IMR-90 (cell line): ENCODE measurements around the gene RFPL1. TPM values are rescaled to one million over a fixed set of nuclear protein-coding genes. Genes with fewer than 3 reads are reported as not detected.

Experiments used
- ATAC-seq: fragments of 200-7000 bp; cut with Tn5 transposase; 2 replicates; pipeline ENCODE4 v1.9.1; 2020; ENCODE audit warnings: low read depth, mild to moderate bottlenecking, moderate library complexity
- BruUV-seq: library from RNA; stranded (reverse); fragments of 400-500 nt; replicated peaks from 2 replicates; lab custom pipeline; 2021; lab: Mats Ljungman, UMichigan
- CTCF ChIA-PET: fragments of 300-600 bp; formaldehyde crosslinking; extraction: SDS; loops from one replicate; lab custom pipeline; 2021; ENCODE audit warnings: antibody characterized with exemption; lab: Yijun Ruan, JAX
- POLR2A ChIA-PET: fragments of 300-600 bp; sonication (Branson Sonifier 250); formaldehyde crosslinking; loops from one replicate; lab custom pipeline; 2022; ENCODE audit warnings: antibody characterized with exemption; ENCODE audit not compliant: unreplicated experiment; lab: Charles Lee
- DNase-seq: peaks from one replicate; pipeline ENCODE4 v3.0.0; 2013
- H2AFZ ChIP-seq: replicated peaks from 2 replicates; pipeline ENCODE3; 2013; ENCODE audit warnings: low read length, mild to moderate bottlenecking; ENCODE audit not compliant: poor library complexity
- H2AK5ac ChIP-seq: 2 replicates; pipeline ENCODE4 v1.6.1; 2013; ENCODE audit warnings: low read depth, low read length, inconsistent platforms
- H2AK9ac ChIP-seq: replicated peaks from 2 replicates; pipeline ENCODE3; 2013; ENCODE audit warnings: mild to moderate bottlenecking, low read depth, low read length, moderate library complexity; ENCODE audit not compliant: poor library complexity
- H2BK120ac ChIP-seq: 2 replicates; pipeline ENCODE4 v1.6.1; 2013; ENCODE audit warnings: low read depth, low read length, inconsistent platforms
- H2BK15ac ChIP-seq: 3 replicates; pipeline ENCODE4 v1.6.1; 2013; ENCODE audit warnings: low read depth, low read length, inconsistent platforms
- H2BK20ac ChIP-seq: 2 replicates; pipeline ENCODE4 v1.6.1; 2013; ENCODE audit warnings: low read depth, mild to moderate bottlenecking, inconsistent platforms, low read length, moderate library complexity
- H2BK5ac ChIP-seq: 2 replicates; pipeline ENCODE4 v1.6.1; 2013; ENCODE audit warnings: mild to moderate bottlenecking, low read depth, low read length, inconsistent platforms; ENCODE audit not compliant: poor library complexity, severe bottlenecking
- H3K14ac ChIP-seq: replicated peaks from 2 replicates; pipeline ENCODE4 v1.6.1; 2013; ENCODE audit warnings: low read depth, low read length, inconsistent platforms
- H3K18ac ChIP-seq: 2 replicates; pipeline ENCODE4 v1.6.1; 2013; ENCODE audit warnings: low read depth, low read length, control low read depth
- H3K23ac ChIP-seq: 2 replicates; pipeline ENCODE4 v1.6.1; 2013; ENCODE audit warnings: low read depth, low read length, inconsistent platforms
- H3K27ac ChIP-seq: 2 replicates; pipeline ENCODE4 v1.5.1; 2013; ENCODE audit warnings: mild to moderate bottlenecking, control low read depth, low read length; ENCODE audit not compliant: insufficient read depth
- H3K27me3 ChIP-seq: 2 replicates; pipeline ENCODE4 v1.6.1; 2013; ENCODE audit warnings: low read length; ENCODE audit not compliant: control insufficient read depth, insufficient read depth
- H3K36me3 ChIP-seq: 2 replicates; pipeline ENCODE4 v1.6.1; 2013; ENCODE audit warnings: low read length, mixed read lengths; ENCODE audit not compliant: control insufficient read depth, insufficient read depth
- H3K4ac ChIP-seq: 2 replicates; pipeline ENCODE4 v1.6.1; 2013; ENCODE audit warnings: low read depth, low read length, inconsistent platforms
- H3K4me1 ChIP-seq: 2 replicates; pipeline ENCODE4 v1.6.1; 2013; ENCODE audit warnings: low read length, mixed read lengths; ENCODE audit not compliant: control insufficient read depth, insufficient read depth
- H3K4me2 ChIP-seq: 2 replicates; pipeline ENCODE4 v1.6.1; 2013; ENCODE audit warnings: low read depth, mild to moderate bottlenecking, control low read depth, low read length, moderate library complexity
- H3K4me3 ChIP-seq: 2 replicates; pipeline ENCODE4 v1.5.1; 2013; ENCODE audit warnings: low read depth, mild to moderate bottlenecking, control low read depth, low read length, moderate library complexity; ENCODE audit not compliant: insufficient read depth
- H3K56ac ChIP-seq: 2 replicates; pipeline ENCODE4 v1.6.1; 2013; ENCODE audit warnings: low read length, inconsistent platforms; ENCODE audit not compliant: insufficient read depth; ENCODE audit errors: extremely low read depth
- H3K79me1 ChIP-seq, 2 experiments: 2 replicates each; pipeline ENCODE4 v1.6.1; 2013; ENCODE audit warnings: low read length in 2 of 2, inconsistent platforms in 1 of 2, low read depth in 1 of 2
- H3K9ac ChIP-seq: 2 replicates; pipeline ENCODE4 v1.6.1; 2013; ENCODE audit warnings: low read depth, low read length, control low read depth
- H3K9me1 ChIP-seq: 2 replicates; pipeline ENCODE4 v1.6.1; 2013; ENCODE audit warnings: low read length, inconsistent platforms; ENCODE audit not compliant: insufficient read depth
- H3K9me3 ChIP-seq: 2 replicates; pipeline ENCODE4 v1.6.1; 2013; ENCODE audit warnings: low read length; ENCODE audit not compliant: control insufficient read depth, insufficient read depth
- H4K20me1 ChIP-seq: 2 replicates; pipeline ENCODE4 v1.6.1; 2013; ENCODE audit warnings: low read length, inconsistent platforms; ENCODE audit not compliant: insufficient read depth
- H4K5ac ChIP-seq: 2 replicates; pipeline ENCODE4 v1.6.1; 2013; ENCODE audit warnings: mild to moderate bottlenecking, low read depth, low read length, control low read depth
- H4K8ac ChIP-seq, 2 experiments: 2 replicates each; pipeline ENCODE4 v1.6.1; 2013; ENCODE audit warnings: low read depth in 2 of 2, low read length in 2 of 2, control low read depth in 1 of 2, inconsistent platforms in 1 of 2
- H4K91ac ChIP-seq: 2 replicates; pipeline ENCODE4 v1.6.1; 2013; ENCODE audit warnings: low read depth, low read length, inconsistent platforms; ENCODE audit not compliant: insufficient read depth
- BHLHE40 ChIP-seq: fragments of 150-350 bp; IDR thresholded peaks from 2 replicates; pipeline ENCODE4 v1.6.1; 2016; ENCODE audit warnings: mild to moderate bottlenecking, low read depth, low read length
- CHD1 ChIP-seq: IDR thresholded peaks from 2 replicates; pipeline ENCODE4 v1.6.1; 2012; ENCODE audit warnings: low read depth, low read length, improper control_type of control experiment
- CTCF ChIP-seq: conservative IDR thresholded peaks from 2 replicates; pipeline ENCODE4 v1.5.1; 2012; ENCODE audit warnings: mild to moderate bottlenecking, low read depth, low read length, improper control_type of control experiment
- ELK1 ChIP-seq: fragments of 150-350 bp; IDR thresholded peaks from 2 replicates; pipeline ENCODE4 v1.6.1; 2016; ENCODE audit warnings: low read depth, mild to moderate bottlenecking, low read length, moderate library complexity, borderline replicate concordance
- FOS ChIP-seq: fragments of 150-350 bp; IDR thresholded peaks from 2 replicates; pipeline ENCODE4 v1.6.1; 2016; ENCODE audit warnings: low read depth, low read length
- MAFK ChIP-seq: IDR thresholded peaks from 2 replicates; pipeline ENCODE4 v1.6.1; 2012; ENCODE audit warnings: low read depth, low read length, improper control_type of control experiment
- MAZ ChIP-seq: IDR thresholded peaks from 2 replicates; pipeline ENCODE4 v1.6.1; 2012; ENCODE audit warnings: low read depth, mild to moderate bottlenecking, low read length, improper control_type of control experiment, moderate library complexity, borderline replicate concordance
- MXI1 ChIP-seq: IDR thresholded peaks from 2 replicates; pipeline ENCODE4 v1.6.1; 2012; ENCODE audit warnings: low read depth, mild to moderate bottlenecking, low read length, moderate library complexity, borderline replicate concordance
- NFE2L2 ChIP-seq: fragments of 150-350 bp; IDR thresholded peaks from 2 replicates; pipeline ENCODE4 v1.6.1; 2016; ENCODE audit warnings: low read depth, mild to moderate bottlenecking, low read length
- POLR2A ChIP-seq: IDR thresholded peaks from 2 replicates; pipeline ENCODE4 v1.6.1; 2012; ENCODE audit warnings: mild to moderate bottlenecking, low read depth, low read length
- RAD21 ChIP-seq: IDR thresholded peaks from 2 replicates; pipeline ENCODE4 v1.6.1; 2012; ENCODE audit warnings: low read length, improper control_type of control experiment
- RFX5 ChIP-seq: IDR thresholded peaks from 2 replicates; pipeline ENCODE4 v1.8.0; 2012; ENCODE audit warnings: low read depth, mild to moderate bottlenecking, low read length, moderate library complexity
- SMC3 ChIP-seq: fragments of 150-350 bp; IDR thresholded peaks from 2 replicates; pipeline ENCODE4 v1.6.1; 2016; ENCODE audit warnings: low read depth, mild to moderate bottlenecking, antibody characterized with exemption, low read length, moderate library complexity
- USF2 ChIP-seq: fragments of 150-350 bp; IDR thresholded peaks from 2 replicates; pipeline ENCODE4 v1.6.1; 2017; ENCODE audit warnings: mild to moderate bottlenecking, antibody characterized with exemption, low read length, low read depth
- WGBS, 2 experiments: methylation state at CpG; one replicate each; pipeline versions ENCODE4 v1.1.5 to v1.1.7; 2013; ENCODE audit warnings: missing lambda C conversion rate in 2 of 2; ENCODE audit not compliant: insufficient read length in 1 of 2; ENCODE audit errors: extremely low coverage in 2 of 2; 5-methylcytosine and 5-hydroxymethylcytosine counted together
- dilution Hi-C: fragments of 300-500 bp; cut with HindIII; formaldehyde crosslinking; loops from one replicate; pipeline ENCODE4 v1.14.3; 2018; ENCODE audit warnings: low sequenced_read_pairs; ENCODE audit not compliant: unreplicated experiment
- in situ Hi-C: fragments of 300-500 bp; cut with MboI; formaldehyde crosslinking; loops from 3 replicates; pipeline ENCODE4 v1.14.3; 2019; ENCODE audit warnings: low sequenced_read_pairs, inconsistent platforms, mixed read lengths
- intact Hi-C: fragments of 100-400 bp; cut with micrococcal nuclease; formaldehyde crosslinking; loops from 2 replicates; pipeline ENCODE4 v1.10.0; 2022
- polyA plus RNA-seq, 3 experiments: library from polyadenylated mRNA; depleted of rRNA; stranded (reverse); fragments of >200 nt; gene quantifications; 2 replicates each; pipeline ENCODE4 v1.2.3, GENCODE V29; 2012; ENCODE audit warnings: low replicate concordance in 1 of 3
- total RNA-seq: library from RNA; depleted of rRNA; stranded (reverse); fragments of >200 nt; gene quantifications from 2 replicates; pipeline ENCODE4 v1.2.3, GENCODE V29; 2012

RFPL1 gene
- total and polyA plus RNA-seq, 2 of the 4 experiments (the other 2 are of a cell fraction) = not detected

- H3K79me1 ChIP-seq = no peaks in the 10 kb centered on the region
- H3K27me3 ChIP-seq = peaks cover 48% of the 10 kb centered on the region
- dilution Hi-C loops (no loop called here), in situ Hi-C loops (no loop called here), intact Hi-C loops (no loop called here)
- H3K36me3 ChIP-seq = no peaks in the 10 kb centered on the region
- H3K23ac ChIP-seq = no peak overlapping the region
- no peaks in the 10 kb centered on the region for H3K9me1 ChIP-seq
- no peak overlapping the region for H2BK120ac ChIP-seq
- H4K8ac ChIP-seq = no peak overlapping the region
- DNase-seq (no peak), ATAC-seq (no peak)
- H2AK5ac ChIP-seq = no peak overlapping the region
- H3K18ac ChIP-seq = no peak overlapping the region
- H3K4me2 ChIP-seq = no peak overlapping the region
- no peak overlapping the region for H2AK9ac ChIP-seq
- WGBS, 2 experiments = no CpG with 5 or more reads among the region's 3 CpGs
- H3K4me3 ChIP-seq = no peak overlapping the region
- ChIA-PET CTCF (interaction anchor here (0.7 kb wide), 1 partner anchor 1485 kb away, joined by 3 read pairs; no protein-coding TSS in a partner anchor), POLR2A (no interaction called here)
- no peaks in the 10 kb centered on the region for H3K4me1 ChIP-seq
- no peak overlapping the region for H3K56ac ChIP-seq
- H2BK15ac ChIP-seq = no peak overlapping the region
- H3K9me3 ChIP-seq = no peaks in the 10 kb centered on the region
- H2AFZ ChIP-seq = no peak overlapping the region
- TF ChIP-seq CHD1 (no peak), USF2 (no peak), RFX5 (no peak), SMC3 (no peak), FOS (no peak), MXI1 (no peak), MAFK (no peak), MAZ (no peak), NFE2L2 (no peak), BHLHE40 (no peak), ELK1 (no peak), POLR2A (no peak), RAD21 (no peak), CTCF (no peak)
- H3K27ac ChIP-seq = no peak overlapping the region
- H3K9ac ChIP-seq = no peak overlapping the region
- H4K91ac ChIP-seq = no peak overlapping the region
- H3K14ac ChIP-seq = no peak overlapping the region
- no peak overlapping the region for H2BK5ac ChIP-seq
- no peak overlapping the region for H3K4ac ChIP-seq
- H4K20me1 ChIP-seq = no peaks in the 10 kb centered on the region
- no peak overlapping the region for H2BK20ac ChIP-seq
- H4K5ac ChIP-seq = no peak overlapping the region
- BruUV-seq = no TSS peak
Measured at GRCh38 chr22:29433856-29434255, 4.5 kb upstream of the RFPL1 start.
